GM12878 (cell line): Measurements from ENCODE around the gene HERC2. TPM values are rescaled to one million over a fixed set of nuclear protein-coding genes. Genes with fewer than 3 reads are reported as not detected.

Experiments
- ATAC-seq: fragments of 200-7000 bp; cut with Tn5 transposase; 3 replicates; pipeline ENCODE4 v1.9.1; 2020; ENCODE audit warnings: mild to moderate bottlenecking, moderate library complexity
- BruUV-seq: library from RNA; stranded (reverse); fragments of 400-500 nt; replicated peaks from 2 replicates; lab custom pipeline; 2021; lab: Mats Ljungman, UMichigan
- CTCF ChIA-PET: fragments of 300-600 bp; sonication (Branson Sonifier 250); formaldehyde crosslinking; extraction: SDS; loops from one replicate; lab custom pipeline; 2021; ENCODE audit warnings: inconsistent platforms; lab: Yijun Ruan, JAX
- POLR2A ChIA-PET: fragments of 350-600 bp; formaldehyde crosslinking; extraction: SDS; loops from one replicate; lab custom pipeline; 2021; ENCODE audit warnings: inconsistent platforms; lab: Charles Lee
- RAD21 ChIA-PET: fragments of 300-600 bp; sonication (Branson Sonifier 250); formaldehyde crosslinking; loops from one replicate; lab custom pipeline; 2023; ENCODE audit warnings: antibody characterized with exemption; ENCODE audit not compliant: unreplicated experiment; lab: Charles Lee
- SMC1A ChIA-PET: fragments of 300-600 bp; sonication (Branson Sonifier 250); formaldehyde crosslinking; loops from one replicate; lab custom pipeline; 2023; ENCODE audit not compliant: unreplicated experiment, uncharacterized antibody; lab: Charles Lee
- DNase-seq: peaks from one replicate; pipeline ENCODE4 v3.0.0-alpha.2; 2011; ENCODE audit warnings: low read depth, low spot score
- FAIRE-seq: peaks from 3 replicates; lab custom pipeline; 2011; peaks lifted over from hg19 to GRCh38; lab: Jason Lieb, UNC
- H2AFZ ChIP-seq: 2 replicates; pipeline ENCODE4 v1.6.0; 2011; ENCODE audit warnings: low read depth, low read length, control low read depth; ENCODE audit not compliant: control insufficient read depth
- H3K27ac ChIP-seq: 2 replicates; pipeline ENCODE4 v1.5.1; 2011; ENCODE audit warnings: control low read depth; ENCODE audit not compliant: control insufficient read depth, insufficient read depth
- H3K27me3 ChIP-seq, 2 experiments: replicated peaks in 1 of 2; 2 replicates each; pipeline versions ENCODE4 v1.6.0 to v1.6.1; 2011; ENCODE audit warnings: low read length in 1 of 2; ENCODE audit not compliant: control insufficient read depth in 2 of 2, insufficient read depth in 2 of 2
- H3K36me3 ChIP-seq, 2 experiments: 2 replicates each; pipeline ENCODE4 v1.5.1; 2011; ENCODE audit warnings: low read length in 1 of 2; ENCODE audit not compliant: control insufficient read depth in 2 of 2, insufficient read depth in 2 of 2
- H3K4me1 ChIP-seq: 2 replicates; pipeline ENCODE4 v1.6.1; 2011; ENCODE audit warnings: mild to moderate bottlenecking, low read length, moderate library complexity, mixed read lengths; ENCODE audit not compliant: control insufficient read depth, insufficient read depth
- H3K4me2 ChIP-seq: 2 replicates; pipeline ENCODE4 v1.6.0; 2011; ENCODE audit warnings: control low read depth; ENCODE audit not compliant: control insufficient read depth, insufficient read depth
- H3K4me3 ChIP-seq: fragments of 200-600 bp; sonication (generic); 2 replicates; pipeline ENCODE4 v1.5.1; 2016
- H3K79me2 ChIP-seq: 2 replicates; pipeline ENCODE4 v1.6.0; 2011; ENCODE audit warnings: low read length; ENCODE audit not compliant: control insufficient read depth, insufficient read depth
- H3K9ac ChIP-seq: 2 replicates; pipeline ENCODE4 v1.8.0; 2011; ENCODE audit warnings: low read length, control low read depth, mixed read lengths; ENCODE audit not compliant: control insufficient read depth, insufficient read depth
- H3K9me3 ChIP-seq: replicated peaks from 3 replicates; pipeline ENCODE4 v1.5.1; 2011; ENCODE audit warnings: mild to moderate bottlenecking, low read length; ENCODE audit not compliant: control insufficient read depth, insufficient read depth
- H4K20me1 ChIP-seq: 2 replicates; pipeline ENCODE4 v1.6.0; 2011; ENCODE audit not compliant: control insufficient read depth, insufficient read depth
- CREB1 ChIP-seq: IDR thresholded peaks from 2 replicates; pipeline ENCODE4 v1.6.1; 2012; ENCODE audit warnings: low read depth, mild to moderate bottlenecking, inconsistent platforms
- PRDM15 ChIP-seq: fragments of 450-650 bp; formaldehyde crosslinking; IDR thresholded peaks from 2 replicates; pipeline ENCODE4 v1.4.0; 2020; ENCODE audit warnings: mild to moderate bottlenecking, moderate library complexity
- RAD21 ChIP-seq: IDR thresholded peaks from 2 replicates; pipeline ENCODE4 v1.6.1; 2011; ENCODE audit warnings: mild to moderate bottlenecking, low read depth, low read length, moderate library complexity; ENCODE audit not compliant: insufficient read depth
- ZNF384 ChIP-seq: IDR thresholded peaks from 2 replicates; pipeline ENCODE4 v1.6.1; 2012; ENCODE audit warnings: low read depth, mild to moderate bottlenecking, low read length, improper control_type of control experiment, borderline replicate concordance
- ZNF622 ChIP-seq: fragments of 450-650 bp; IDR thresholded peaks from 2 replicates; pipeline ENCODE4 v1.6.1; 2017; ENCODE audit warnings: mild to moderate bottlenecking, inconsistent platforms
- WGBS: methylation state at CpG from one replicate; pipeline ENCODE4 v1.1.6; 2016; ENCODE audit warnings: low lambda C conversion rate; ENCODE audit not compliant: insufficient replicate concordance, insufficient coverage; ENCODE audit errors: missing lambda C conversion rate; 5-methylcytosine and 5-hydroxymethylcytosine counted together
- in situ Hi-C: fragments of 300-500 bp; cut with MboI; formaldehyde crosslinking; loops from 9 replicates; pipeline ENCODE4 v1.14.3; 2018; ENCODE audit warnings: mixed read lengths
- intact Hi-C: fragments of 100-400 bp; cut with micrococcal nuclease; formaldehyde crosslinking; loops from one replicate; pipeline ENCODE4 v1.14.2; 2022; ENCODE audit not compliant: unreplicated experiment
- polyA plus RNA-seq, 11 experiments: library from polyadenylated mRNA; depleted of rRNA in 4 of 11; unstranded in 6 of 11; stranded (reverse) in 5 of 11; fragments of >200 nt; fragmentation: Nextera tagmentation in 4 of 11; fragmentation: Illumina TruSeq in 1 of 11; extraction: Ambion mirVana in 4 of 11; extraction: Trizol in 1 of 11; gene quantifications; 1 replicate in 1 of 11; 2 replicates in 10 of 11; pipeline versions ENCODE4 v1.2.1 to v1.2.3, GENCODE V29; 2011 to 2016; ENCODE audit warnings: inconsistent platforms in 2 of 11, missing spikeins in 2 of 11, low read depth in 1 of 11
- total RNA-seq, 4 experiments: library from RNA; depleted of rRNA in 3 of 4; stranded (reverse); fragments of >200 nt in 3 of 4; fragmentation: Illumina TruSeq in 1 of 4; extraction: Trizol in 1 of 4; gene quantifications; 2 replicates each; pipeline versions ENCODE4 v1.2.1 to v1.2.3, GENCODE V29; 2013 to 2021
- TF ChIP-seq, protein P1 (sequence below): fragments of 150-350 bp; IDR thresholded peaks from 2 replicates; pipeline ENCODE4 v1.6.1; 2016; ENCODE audit warnings: low read depth, low read length
- TF ChIP-seq, protein P2 (sequence below): fragments of 450-650 bp; IDR thresholded peaks from 2 replicates; pipeline ENCODE4 v1.6.1; 2018; ENCODE audit warnings: mild to moderate bottlenecking, low read depth, moderate library complexity; ENCODE audit not compliant: partially characterized antibody
- TF ChIP-seq, protein P3 (sequence below): IDR thresholded peaks from 2 replicates; pipeline ENCODE4 v1.6.1; 2011; ENCODE audit warnings: borderline replicate concordance, low read depth, mild to moderate bottlenecking, moderate library complexity, mixed read lengths, low read length; ENCODE audit not compliant: insufficient read depth; ENCODE audit errors: extremely low read length

Gene HERC2
- total and polyA plus RNA-seq, 10 of the 15 experiments (the other 5 are each of a cell fraction or from before 2014, with no cell fraction given) = 6.1 to 39.0 (median 24.0) TPM

GRCh38 chr15:28104326-28104725, 217.7 kb downstream of the HERC2 start:
- CTCF ChIA-PET = no interaction called here
- DNase-seq (no peak), ATAC-seq (no peak), FAIRE-seq (no peak)
- no peak overlapping the region for H3K27ac ChIP-seq
- TF ChIP-seq, protein P1, sequence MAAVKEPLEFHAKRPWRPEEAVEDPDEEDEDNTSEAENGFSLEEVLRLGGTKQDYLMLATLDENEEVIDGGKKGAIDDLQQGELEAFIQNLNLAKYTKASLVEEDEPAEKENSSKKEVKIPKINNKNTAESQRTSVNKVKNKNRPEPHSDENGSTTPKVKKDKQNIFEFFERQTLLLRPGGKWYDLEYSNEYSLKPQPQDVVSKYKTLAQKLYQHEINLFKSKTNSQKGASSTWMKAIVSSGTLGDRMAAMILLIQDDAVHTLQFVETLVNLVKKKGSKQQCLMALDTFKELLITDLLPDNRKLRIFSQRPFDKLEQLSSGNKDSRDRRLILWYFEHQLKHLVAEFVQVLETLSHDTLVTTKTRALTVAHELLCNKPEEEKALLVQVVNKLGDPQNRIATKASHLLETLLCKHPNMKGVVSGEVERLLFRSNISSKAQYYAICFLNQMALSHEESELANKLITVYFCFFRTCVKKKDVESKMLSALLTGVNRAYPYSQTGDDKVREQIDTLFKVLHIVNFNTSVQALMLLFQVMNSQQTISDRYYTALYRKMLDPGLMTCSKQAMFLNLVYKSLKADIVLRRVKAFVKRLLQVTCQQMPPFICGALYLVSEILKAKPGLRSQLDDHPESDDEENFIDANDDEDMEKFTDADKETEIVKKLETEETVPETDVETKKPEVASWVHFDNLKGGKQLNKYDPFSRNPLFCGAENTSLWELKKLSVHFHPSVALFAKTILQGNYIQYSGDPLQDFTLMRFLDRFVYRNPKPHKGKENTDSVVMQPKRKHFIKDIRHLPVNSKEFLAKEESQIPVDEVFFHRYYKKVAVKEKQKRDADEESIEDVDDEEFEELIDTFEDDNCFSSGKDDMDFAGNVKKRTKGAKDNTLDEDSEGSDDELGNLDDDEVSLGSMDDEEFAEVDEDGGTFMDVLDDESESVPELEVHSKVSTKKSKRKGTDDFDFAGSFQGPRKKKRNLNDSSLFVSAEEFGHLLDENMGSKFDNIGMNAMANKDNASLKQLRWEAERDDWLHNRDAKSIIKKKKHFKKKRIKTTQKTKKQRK = no peak
- no peak for TF ChIP-seq ZNF622
- TF ChIP-seq CREB1 = no peak
- TF ChIP-seq, protein P2, sequence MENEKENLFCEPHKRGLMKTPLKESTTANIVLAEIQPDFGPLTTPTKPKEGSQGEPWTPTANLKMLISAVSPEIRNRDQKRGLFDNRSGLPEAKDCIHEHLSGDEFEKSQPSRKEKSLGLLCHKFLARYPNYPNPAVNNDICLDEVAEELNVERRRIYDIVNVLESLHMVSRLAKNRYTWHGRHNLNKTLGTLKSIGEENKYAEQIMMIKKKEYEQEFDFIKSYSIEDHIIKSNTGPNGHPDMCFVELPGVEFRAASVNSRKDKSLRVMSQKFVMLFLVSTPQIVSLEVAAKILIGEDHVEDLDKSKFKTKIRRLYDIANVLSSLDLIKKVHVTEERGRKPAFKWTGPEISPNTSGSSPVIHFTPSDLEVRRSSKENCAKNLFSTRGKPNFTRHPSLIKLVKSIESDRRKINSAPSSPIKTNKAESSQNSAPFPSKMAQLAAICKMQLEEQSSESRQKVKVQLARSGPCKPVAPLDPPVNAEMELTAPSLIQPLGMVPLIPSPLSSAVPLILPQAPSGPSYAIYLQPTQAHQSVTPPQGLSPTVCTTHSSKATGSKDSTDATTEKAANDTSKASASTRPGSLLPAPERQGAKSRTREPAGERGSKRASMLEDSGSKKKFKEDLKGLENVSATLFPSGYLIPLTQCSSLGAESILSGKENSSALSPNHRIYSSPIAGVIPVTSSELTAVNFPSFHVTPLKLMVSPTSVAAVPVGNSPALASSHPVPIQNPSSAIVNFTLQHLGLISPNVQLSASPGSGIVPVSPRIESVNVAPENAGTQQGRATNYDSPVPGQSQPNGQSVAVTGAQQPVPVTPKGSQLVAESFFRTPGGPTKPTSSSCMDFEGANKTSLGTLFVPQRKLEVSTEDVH = no peak
- TF ChIP-seq ZNF384 = no peak
- TF ChIP-seq, protein P3, sequence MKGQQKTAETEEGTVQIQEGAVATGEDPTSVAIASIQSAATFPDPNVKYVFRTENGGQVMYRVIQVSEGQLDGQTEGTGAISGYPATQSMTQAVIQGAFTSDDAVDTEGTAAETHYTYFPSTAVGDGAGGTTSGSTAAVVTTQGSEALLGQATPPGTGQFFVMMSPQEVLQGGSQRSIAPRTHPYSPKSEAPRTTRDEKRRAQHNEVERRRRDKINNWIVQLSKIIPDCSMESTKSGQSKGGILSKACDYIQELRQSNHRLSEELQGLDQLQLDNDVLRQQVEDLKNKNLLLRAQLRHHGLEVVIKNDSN = no peak
- no peak for TF ChIP-seq RAD21
- no peak for TF ChIP-seq PRDM15 (CRISPR knock-in tag)
- RAD21 ChIA-PET = no interaction called here
- H3K4me2 ChIP-seq = no peak overlapping the region
- WGBS = 75% methylated on average over 10 of the region's 10 CpGs
- no peaks in the 10 kb centered on the region for H4K20me1 ChIP-seq
- in situ Hi-C loops (no loop called here), intact Hi-C loops (no loop called here)
- no TSS peak for BruUV-seq
- peaks cover 3 to 5% of the 10 kb centered on the region in 2 experiments; a peak in 2 of 4 replicates for H3K27me3 ChIP-seq
- POLR2A ChIA-PET = no interaction called here
- no peaks in the 10 kb centered on the region for H3K36me3 ChIP-seq
- H3K9ac ChIP-seq = no peak overlapping the region
- H3K4me3 ChIP-seq = no peak overlapping the region
- no peaks in the 10 kb centered on the region for H3K79me2 ChIP-seq
- H2AFZ ChIP-seq = no peak overlapping the region
- SMC1A ChIA-PET = no interaction called here
- H3K9me3 ChIP-seq = no peaks in the 10 kb centered on the region
- H3K4me1 ChIP-seq = no peaks in the 10 kb centered on the region
